ENCODE data around the gene PTPRM.

PTPRM gene

GRCh38 chr18:7600528-7601245 is 33.6 kb downstream of the PTPRM start:
- no peak for DNase-seq

GRCh38 chr18:7601246-7601615 is 34.1 kb downstream of the PTPRM start:
- no peak for DNase-seq

- no peak for DNase-seq
Measured at GRCh38 chr18:7601936-7602335, 34.8 kb downstream of the PTPRM start.

DNA sequence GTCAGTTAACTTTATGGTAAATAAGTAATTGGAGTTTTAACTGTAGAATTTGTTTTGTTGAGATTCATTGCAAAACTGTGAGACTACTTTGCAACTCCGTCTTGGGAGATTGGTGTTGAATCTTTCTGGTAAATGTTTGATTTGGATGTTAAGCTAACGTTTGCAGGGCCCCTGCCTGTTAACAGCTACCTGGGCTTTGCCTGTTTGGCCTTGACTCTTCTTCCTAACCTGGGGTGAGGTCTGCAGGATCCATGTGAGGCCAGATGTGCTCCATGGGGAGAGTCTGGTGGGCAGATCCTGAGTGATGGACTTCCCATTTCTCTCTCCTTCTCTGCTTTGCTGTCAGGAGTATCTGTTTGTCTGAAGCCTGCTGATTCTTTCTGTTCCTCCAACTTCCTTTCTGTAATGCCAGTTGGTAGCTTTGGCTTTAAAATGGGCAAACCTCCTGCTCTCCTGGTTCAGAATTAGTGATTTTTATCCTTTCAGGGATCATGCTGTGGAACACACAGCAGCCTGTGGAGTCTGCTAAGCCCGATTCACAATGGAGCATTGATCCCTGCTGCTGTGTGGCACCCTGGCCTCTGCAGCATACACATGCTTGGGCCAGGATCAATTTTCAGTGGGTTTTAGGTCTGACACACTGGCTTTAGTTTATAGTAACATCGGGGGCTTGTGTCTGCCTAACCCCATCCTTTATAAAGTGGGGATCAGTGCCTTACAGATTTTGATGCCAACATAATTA is 36.3 kb downstream of the PTPRM start:
- DNase-seq: no peak

GRCh38 chr18:7604361-7604760 is 37.2 kb downstream of the PTPRM start:
- no peak for DNase-seq

GRCh38 chr18:7605705-7606104 is 38.6 kb downstream of the PTPRM start:
- no peak for DNase-seq

DNA sequence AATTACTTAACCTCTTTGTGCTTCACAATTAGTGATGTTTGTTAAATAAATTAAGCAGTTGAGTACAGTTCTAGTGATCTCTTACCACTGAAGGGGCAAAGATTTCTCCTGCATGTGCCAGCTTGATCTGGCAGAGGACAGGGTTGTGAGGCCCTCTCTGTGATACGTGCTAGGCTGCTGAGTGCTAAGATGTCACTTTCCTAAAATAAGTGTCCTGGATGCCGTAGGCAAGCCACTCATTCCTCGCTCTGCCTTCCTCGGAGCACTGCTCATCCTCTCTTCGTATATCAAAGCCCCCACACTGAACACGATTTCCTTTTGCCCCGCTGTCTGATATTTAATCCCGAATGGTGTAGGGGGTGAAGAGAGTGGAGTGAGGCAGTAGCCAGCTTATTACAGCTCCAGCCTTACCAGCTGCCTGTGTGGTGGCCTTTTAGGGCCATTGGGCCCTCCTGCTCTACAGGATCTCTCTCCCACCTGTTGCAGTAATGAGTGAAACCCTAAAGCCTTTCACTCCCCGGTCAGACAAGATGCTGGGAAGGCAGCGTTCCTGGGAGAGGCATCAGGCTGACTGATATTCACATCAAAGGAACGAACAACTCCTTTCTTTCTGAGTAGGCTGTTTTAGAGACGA is 40.5 kb downstream of the PTPRM start:
- no peak for DNase-seq

DNA sequence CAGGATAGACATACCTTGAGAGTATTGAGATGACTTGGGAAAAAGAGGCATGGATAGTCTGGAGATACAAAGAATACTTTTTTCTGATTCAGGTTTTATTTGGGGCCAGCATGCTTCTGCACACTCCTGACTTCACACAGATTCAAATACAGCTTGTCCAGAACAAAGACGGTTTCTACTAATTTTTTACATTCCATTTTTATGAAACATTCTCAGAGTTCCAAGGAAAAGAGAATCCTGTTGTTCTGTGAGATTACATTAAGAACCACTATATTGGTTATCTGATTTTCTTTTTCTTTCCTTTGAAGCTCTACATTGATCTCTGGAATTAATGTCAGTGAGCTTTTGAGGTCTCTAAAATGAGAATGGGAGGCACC is 41.0 kb downstream of the PTPRM start:
- DNase-seq: no peak

DNA sequence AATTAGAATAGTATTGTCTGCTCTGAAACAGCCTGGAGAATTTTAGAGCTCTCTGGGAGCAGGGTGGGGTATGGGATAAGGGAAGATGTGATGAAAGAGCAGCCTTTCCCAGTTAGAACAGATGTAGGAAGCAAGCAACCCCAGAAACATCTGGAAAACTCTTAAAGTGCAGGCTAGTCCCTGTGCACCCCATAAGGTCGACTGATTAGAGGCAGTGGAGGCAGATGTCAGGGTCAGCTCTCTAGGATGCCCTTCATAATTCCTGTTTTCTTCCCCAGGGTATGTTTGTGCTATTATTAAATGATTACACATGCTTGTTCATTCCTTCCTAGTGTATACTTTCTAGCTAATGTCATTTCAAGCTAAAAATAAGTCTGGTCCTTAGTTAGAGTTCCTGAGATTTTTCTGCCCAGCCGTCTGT is 41.7 kb downstream of the PTPRM start:
- no peak for DNase-seq

- DNase-seq: no peak
Measured at GRCh38 chr18:7609617-7610016, 42.5 kb downstream of the PTPRM start.

DNA sequence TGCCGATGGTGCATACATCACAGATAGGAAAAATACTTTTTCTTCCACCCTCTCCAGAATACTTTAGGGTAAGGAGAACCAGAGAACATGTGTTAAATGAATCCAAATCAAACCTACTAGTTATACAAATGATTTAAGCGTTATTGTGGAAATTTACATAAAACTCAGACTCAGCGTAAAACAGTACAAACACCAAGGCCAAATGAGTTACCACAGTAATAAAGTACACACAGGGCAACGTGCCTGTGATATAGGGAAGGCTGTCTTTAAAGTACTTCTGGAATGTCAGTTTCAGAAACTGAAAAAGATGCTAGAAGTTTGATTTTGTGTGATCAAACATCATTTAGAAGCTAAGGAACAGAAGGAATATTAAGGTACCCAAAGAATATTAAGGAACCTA is 46.9 kb downstream of the PTPRM start:
- DNase-seq: no peak

DNA sequence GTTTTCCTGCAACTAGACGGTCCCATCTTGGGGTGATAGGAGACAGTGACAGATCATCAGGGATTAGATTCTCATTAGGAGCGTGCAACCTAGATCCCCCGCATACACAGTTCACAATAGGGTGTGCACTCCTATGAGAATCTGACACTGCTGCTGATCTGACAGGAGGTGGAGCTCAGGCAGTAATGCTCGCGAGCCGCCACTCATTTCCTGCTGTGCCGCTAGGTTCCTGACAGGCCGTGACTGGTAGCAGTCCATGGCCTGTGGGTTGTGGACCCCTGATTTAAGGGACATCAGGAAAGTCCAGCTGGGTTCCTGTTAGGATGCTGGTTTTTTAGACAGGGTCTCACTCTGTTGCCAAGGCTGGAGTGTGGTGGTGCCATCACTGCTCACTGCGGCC is 48.7 kb downstream of the PTPRM start:
- DNase-seq: no peak

- no peak for DNase-seq
Measured at GRCh38 chr18:7616661-7617060, 49.5 kb downstream of the PTPRM start.

DNA sequence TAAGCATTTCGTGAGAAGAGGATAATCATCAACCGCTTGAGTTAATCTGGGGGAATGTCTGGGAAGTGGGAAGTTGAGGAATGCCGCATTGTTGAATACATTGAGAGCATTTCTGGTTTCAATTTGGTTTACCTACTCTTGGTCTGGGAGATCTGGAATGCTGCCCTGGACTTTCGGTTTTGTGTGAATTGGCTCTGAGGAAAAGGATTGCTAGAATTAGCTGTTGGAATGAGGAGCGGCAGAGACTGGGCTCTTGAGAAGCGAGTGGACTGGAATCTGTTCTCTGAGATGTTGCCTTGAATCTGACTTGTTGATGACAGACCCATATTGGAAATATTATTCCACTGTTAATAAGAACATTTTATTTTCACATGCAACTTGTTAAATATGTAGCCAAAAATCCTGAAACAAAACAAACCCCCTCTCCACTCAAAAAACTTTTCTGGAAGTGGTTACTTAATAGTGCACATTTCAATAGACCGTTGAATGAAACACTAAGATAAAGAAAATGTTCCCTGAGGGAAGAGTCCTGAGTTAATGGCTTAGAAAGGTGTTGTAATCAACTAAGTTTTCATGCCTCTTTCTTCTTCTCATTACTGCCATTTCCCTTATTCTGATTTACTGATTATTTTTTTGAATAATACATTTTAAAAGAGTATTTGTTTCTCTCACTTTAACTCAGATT is 50.8 kb downstream of the PTPRM start:
- no peak for DNase-seq

- DNase-seq: no peak
Measured at GRCh38 chr18:7618891-7619442, 51.9 kb downstream of the PTPRM start.

DNA sequence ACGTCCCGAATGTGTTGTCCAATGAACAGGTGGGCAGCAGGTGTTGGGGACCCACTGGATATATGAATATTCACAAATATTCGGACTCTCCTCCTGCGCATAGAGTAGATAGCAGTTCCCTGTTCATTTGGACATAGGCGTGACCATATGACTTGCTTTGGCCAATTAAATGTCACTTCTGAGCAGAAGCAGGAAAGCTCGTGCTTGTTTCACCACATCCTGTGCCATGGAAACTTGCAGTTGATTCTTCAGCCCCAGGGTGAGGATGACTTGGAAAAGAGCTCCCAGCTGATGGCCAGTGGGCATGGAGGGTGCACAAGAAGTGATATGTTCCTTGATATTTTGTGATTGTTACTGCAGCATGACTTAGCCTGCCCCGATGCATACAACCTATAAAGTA is 52.6 kb downstream of the PTPRM start:
- no peak for DNase-seq

- DNase-seq: no peak
Measured at GRCh38 chr18:7622721-7623120, 55.6 kb downstream of the PTPRM start.

GRCh38 chr18:7623681-7624080 is 56.6 kb downstream of the PTPRM start:
- DNase-seq: no peak

DNA sequence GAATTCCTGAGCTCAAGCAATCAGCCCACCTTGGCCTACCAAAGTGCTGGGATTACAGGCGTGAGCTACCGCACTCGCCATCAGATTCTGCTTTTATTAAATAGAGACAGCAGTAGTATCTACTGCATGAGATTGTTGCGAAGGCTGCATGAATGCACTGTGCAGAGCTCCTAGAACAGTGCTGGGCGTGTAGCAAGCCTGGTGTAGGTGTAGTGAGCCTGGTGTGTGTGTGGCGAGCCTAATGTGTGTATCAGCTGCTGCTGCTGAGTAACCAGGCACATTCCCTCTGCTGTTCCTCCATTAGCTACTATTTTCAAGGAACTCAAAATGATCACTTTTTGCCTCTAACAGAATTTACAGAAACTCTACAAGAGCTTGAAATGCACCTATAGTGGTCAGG is 57.6 kb downstream of the PTPRM start:
- DNase-seq: no peak

- no peak for DNase-seq
Measured at GRCh38 chr18:7626175-7626921, 59.2 kb downstream of the PTPRM start.

DNA sequence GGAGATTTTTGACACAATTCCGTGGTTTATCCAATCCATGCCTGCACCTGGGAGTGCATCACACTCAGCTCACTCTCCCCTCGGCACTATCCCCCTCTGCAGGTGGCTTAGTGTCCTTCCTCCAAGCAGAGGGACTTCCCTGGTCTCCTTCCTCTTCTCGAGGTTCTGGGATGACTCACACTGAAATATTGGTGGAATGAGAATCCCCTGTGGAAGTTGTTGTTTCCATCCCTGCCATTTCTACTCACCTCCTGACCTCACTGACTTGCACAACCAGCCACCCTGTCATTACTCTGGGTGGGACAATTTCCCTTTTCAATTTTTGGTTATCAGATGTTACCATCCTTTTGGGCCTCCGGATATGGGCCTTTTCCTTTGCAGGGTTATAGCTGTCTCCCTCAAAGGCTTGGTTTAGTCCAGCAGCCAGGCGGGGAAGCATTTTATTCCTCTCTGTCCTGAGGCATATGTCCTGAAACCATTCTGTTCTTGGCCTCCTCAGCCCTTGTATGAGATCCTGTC is 59.9 kb downstream of the PTPRM start:
- DNase-seq: no peak

DNA sequence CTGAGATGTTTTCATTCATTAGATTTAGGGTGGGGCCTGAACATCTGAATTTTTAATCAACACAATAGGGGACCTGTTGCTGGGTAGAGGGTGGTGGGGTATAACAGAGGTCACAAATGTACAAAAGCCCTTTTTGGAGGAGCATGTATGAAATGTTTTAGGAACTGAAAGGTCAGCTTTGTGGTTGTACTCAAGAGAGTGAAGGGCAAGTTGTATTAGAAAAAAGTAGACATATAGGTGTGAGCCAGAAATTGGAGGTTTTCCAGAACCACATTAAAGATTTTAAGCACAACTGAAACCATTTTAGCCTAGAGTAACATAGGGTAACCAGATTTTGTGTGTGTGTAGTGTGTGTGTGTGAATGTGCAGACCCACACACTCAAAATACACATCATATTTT is 62.3 kb downstream of the PTPRM start:
- DNase-seq: no peak

Data from activated CD8-positive, alpha-beta memory T cell treated with anti-CD3 and anti-CD28 coated beads, Interleukin-2, amount 50 U/mL, for 4 hours (primary cell).